RWPE1 (cell line): ENCODE results near the gene PANK4.

ENCODE experiments used
- CTCF ChIA-PET: fragments of 350-600 bp; sonication (Branson Sonifier 250); formaldehyde crosslinking; extraction: SDS; loops from one replicate; lab custom pipeline; 2021; lab: Yijun Ruan, JAX
- POLR2A ChIA-PET: fragments of 400-600 bp; formaldehyde crosslinking; extraction: SDS; loops from one replicate; lab custom pipeline; 2020; ENCODE audit warnings: antibody characterized with exemption; ENCODE audit not compliant: low non-redundant PET; lab: Yijun Ruan, JAX
- DNase-seq: peaks from one replicate; pipeline ENCODE4 v3.0.0; 2012; ENCODE audit warnings: low spot score
- H3K27ac ChIP-seq: fragments of 450-650 bp; 2 replicates; pipeline ENCODE4 v1.5.1; 2017
- TF ChIP-seq, protein P1 (sequence below): fragments of 450-650 bp; conservative IDR thresholded peaks from 2 replicates; pipeline ENCODE4 v1.5.1; 2017; ENCODE audit warnings: low read depth, mild to moderate bottlenecking

The PANK4 gene

DNA sequence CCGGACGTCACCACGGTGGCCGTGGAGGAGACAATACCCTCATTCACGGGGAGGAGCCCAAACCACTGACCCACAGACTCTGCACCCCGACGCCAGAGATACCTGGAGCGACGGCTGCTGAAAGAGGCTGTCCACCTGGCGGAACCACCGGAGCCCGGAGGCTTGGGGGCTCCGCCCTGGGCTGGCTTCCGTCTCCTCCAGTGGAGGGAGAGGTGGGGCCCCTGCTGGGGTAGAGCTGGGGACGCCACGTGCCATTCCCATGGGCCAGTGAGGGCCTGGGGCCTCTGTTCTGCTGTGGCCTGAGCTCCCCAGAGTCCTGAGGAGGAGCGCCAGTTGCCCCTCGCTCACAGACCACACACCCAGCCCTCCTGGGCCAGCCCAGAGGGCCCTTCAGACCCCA lies 36.8 kb upstream of the PANK4 start:
- TF ChIP-seq, protein P1, sequence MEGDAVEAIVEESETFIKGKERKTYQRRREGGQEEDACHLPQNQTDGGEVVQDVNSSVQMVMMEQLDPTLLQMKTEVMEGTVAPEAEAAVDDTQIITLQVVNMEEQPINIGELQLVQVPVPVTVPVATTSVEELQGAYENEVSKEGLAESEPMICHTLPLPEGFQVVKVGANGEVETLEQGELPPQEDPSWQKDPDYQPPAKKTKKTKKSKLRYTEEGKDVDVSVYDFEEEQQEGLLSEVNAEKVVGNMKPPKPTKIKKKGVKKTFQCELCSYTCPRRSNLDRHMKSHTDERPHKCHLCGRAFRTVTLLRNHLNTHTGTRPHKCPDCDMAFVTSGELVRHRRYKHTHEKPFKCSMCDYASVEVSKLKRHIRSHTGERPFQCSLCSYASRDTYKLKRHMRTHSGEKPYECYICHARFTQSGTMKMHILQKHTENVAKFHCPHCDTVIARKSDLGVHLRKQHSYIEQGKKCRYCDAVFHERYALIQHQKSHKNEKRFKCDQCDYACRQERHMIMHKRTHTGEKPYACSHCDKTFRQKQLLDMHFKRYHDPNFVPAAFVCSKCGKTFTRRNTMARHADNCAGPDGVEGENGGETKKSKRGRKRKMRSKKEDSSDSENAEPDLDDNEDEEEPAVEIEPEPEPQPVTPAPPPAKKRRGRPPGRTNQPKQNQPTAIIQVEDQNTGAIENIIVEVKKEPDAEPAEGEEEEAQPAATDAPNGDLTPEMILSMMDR: no peak
- CTCF ChIA-PET: interaction anchor here (1.1 kb wide), 1 partner anchor 21 kb away, joined by 3 read pairs; no protein-coding TSS in a partner anchor
- POLR2A ChIA-PET: no interaction called here
- H3K27ac ChIP-seq: no peak overlapping the region
- no peak for DNase-seq

DNA sequence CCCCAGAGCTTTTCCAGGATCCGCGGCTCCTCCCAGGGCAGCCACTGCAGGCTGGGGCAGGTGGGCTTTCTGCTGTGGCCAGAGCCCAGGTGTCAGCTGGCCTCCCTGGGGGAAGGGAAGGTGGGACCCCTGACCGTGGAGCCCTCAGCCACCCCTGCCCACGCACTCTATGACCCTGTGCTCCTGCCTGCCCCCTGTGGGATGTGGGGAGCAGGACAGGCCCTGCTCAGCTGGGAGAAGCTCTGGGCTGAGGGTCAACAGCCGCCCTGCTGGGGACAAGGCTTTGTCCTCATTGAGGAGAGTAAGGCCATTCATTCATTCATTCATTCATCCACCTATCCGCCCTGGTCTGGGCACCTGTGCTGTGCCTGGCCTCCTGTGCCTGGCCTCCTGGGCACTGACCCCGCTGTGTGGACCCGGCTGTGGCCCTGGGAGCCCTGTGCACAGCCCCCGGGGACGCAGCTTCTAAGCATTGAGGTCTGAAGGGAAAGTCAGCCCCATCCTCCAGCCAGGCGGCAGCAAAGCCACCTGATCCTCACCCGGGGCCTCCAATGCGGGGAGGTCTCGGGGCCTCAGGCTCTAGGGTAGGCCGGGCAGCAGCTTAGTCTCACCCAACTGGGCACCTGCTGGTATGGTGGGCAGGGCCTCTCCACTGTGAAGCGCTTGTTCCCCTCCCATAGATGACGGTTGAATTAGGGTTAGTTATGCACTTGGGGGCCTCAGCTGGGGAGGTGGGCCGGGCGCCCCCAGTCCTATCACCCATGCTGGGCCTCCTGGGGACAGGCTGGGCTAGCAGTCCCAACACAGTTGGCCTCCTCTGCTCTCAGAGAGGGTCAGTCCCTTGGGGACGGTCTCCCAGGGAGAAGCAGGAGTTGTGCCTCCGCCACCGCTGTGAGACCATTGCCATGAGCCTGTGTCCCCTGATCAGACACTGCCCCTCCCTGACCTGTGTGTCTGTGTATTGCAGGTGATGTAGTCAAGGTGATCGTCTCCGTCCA lies 35.8 kb upstream of the PANK4 start:
- DNase-seq: no peak
- CTCF ChIA-PET: interaction anchor here (0.6 to 0.9 kb wide), 7 partner anchors 26 to 883 kb away, joined by 3 to 6 read pairs (median 3); no protein-coding TSS in a partner anchor
- no peak overlapping the region for H3K27ac ChIP-seq
- TF ChIP-seq, protein P1: peak; percentile 25
- POLR2A ChIA-PET: interaction anchor here (1.3 kb wide), 1 partner anchor 24 kb away, joined by 3 read pairs; the partner anchor contains the start of gene PRXL2B

DNA sequence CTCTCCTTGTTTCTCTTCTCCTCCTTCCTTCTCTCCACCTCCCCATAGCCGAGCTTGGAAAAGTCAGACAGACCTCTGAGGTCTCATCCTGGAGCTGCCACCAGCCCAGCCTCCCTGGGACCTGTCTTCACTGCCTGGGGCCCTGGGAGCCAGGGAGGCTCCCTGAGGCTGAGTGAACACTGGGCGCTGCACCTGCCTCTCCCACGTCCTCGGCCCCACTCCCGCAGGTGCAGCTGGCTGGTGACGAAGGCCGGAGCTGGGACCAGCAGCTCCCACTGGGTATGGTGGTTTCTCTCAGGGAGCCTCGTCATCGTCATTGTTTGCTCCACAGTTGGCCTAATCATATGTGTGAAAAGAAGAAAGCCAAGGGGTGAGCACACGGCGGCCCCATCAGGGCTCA lies 35.0 kb upstream of the PANK4 start:
- peak overlapping the region; percentile 14 for H3K27ac ChIP-seq
- POLR2A ChIA-PET: interaction anchor here (1.3 kb wide), 1 partner anchor 24 kb away, joined by 3 read pairs; the partner anchor contains the start of gene PRXL2B
- TF ChIP-seq, protein P1: no peak
- CTCF ChIA-PET: interaction anchor here (0.6 to 1.1 kb wide), 5 partner anchors 25 to 174 kb away, joined by 3 to 6 read pairs (median 3); no protein-coding TSS in a partner anchor
- no peak for DNase-seq

DNA sequence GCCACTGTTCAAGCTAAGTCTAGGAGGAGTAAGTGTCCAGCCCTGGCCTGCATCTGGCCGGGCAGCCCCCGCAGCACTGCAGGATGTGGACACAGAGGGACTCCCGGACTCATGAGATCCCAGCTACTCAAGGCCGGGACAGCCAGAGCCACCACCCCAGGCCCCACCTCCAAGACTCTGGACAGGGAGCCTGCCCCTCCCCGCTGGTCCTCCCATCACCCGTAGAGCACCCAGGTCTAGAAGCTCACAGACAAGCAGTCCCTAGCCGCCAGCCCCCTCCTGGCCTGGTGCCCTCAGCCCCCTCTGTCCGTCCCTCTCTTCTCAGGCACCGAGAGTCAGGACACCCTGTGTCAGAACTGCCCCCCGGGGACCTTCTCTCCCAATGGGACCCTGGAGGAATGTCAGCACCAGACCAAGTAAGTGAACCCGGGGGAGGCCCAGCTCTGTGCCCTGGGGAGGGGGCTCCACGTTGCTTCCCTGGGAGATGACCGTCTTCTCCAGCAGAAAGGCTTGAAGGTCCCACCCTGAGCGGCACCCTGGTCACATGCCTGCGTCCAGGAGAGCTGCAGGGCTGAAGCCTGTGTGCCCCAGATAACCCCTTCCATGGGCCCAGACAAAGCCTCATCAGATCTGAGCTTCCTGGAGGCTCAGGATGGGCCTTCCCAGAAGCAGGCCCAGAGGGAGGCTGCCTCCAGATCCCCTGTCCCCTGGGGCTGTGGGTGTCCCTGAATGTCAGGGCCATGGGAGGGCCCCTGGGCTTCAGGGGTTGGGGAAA lies 34.1 kb upstream of the PANK4 start:
- no peak for DNase-seq
- ChIA-PET CTCF (interaction anchor here (0.6 to 1.1 kb wide), 2 partner anchors 25 to 53 kb away, joined by 3 to 4 read pairs; no protein-coding TSS in a partner anchor), POLR2A (interaction anchor here (1.3 kb wide), 1 partner anchor 25 kb away, joined by 3 read pairs; the partner anchor contains the start of gene PRXL2B)
- peak overlapping the region; percentile 14; the same call in 1 of the 2 replicates for H3K27ac ChIP-seq
- TF ChIP-seq, protein P1: no peak

DNA sequence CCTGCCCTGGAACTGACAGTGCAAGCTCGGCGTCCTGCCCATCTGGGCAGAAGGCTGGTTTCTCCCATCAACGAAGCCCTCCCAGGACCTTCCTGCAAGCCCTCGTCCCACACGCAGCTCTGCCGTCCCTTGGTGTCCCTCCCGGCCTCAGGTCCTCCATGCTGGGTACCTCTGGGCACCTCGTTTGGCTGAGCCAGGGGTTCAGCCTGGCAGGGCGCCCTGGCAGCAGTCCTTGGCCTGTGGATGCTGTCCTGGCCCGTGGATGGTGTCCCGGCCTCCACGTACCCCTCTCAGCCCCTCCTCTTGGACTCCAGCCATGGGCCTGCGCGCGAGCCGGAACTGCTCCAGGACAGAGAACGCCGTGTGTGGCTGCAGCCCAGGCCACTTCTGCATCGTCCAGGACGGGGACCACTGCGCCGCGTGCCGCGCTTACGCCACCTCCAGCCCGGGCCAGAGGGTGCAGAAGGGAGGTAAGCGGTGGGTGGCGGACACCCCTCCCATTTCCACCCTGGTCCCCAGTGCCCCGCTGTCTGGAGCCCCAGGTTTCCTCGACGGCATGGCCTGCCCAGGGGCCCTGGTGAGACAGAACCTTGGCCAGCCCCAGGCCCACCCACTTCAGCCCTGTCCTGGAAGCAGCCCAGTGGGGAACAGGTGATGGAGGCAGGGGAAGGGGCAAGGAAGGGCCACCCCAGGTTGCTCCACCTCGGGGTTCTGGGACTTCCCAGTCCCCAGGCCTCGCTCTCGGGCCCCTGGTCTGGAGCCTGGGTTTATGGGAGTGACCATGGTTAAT lies 33.3 kb upstream of the PANK4 start:
- POLR2A ChIA-PET: no interaction called here
- CTCF ChIA-PET: no interaction called here
- no peak overlapping the region for H3K27ac ChIP-seq
- TF ChIP-seq, protein P1: no peak
- no peak for DNase-seq
